ENCODE measurements around the gene ELAVL3. TPM values are rescaled to one million over a fixed set of nuclear protein-coding genes. Genes with fewer than 3 reads are reported as not detected.

ELAVL3 gene
- total and polyA plus RNA-seq, 2 of the 8 experiments (the other 6 are each of a cell fraction or from before 2014, with no cell fraction given), result 0.80 to 1.0 TPM

DNA sequence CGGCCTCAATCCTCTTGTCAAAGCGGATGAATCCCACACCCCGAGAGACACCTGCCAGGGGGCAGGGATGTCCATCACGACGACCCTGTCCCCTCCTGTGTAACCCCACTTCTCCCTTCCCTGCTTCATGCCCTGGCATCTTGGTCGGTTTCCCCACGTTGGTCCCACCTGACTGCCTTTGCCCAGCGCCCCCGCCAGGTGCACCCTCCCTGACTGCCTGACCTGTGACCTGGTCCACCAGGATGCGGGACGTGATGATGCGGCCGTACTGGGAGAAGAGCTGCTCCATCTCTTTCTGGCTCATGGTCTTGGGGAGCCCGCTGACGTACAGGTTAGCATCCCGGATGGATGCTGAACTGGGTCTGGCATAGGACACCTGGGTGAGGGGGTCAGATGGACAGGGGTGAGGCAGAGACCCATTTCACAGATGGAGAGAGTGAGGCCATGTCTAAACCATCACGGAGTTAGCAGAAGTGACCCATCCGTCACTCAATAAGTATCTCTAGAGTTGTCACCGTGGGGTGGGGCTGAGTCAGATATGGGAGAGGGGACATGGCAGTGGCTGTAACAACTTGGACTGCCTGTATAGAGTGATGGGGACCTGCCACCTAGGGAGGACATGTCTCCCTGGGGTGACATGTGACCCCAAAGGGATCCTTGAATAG is 22.5 kb downstream of the ELAVL3 start (continued):
- TF ChIP-seq EP300 (IDR thresholded peaks at IDR 0.05; ENCODE audit: borderline replicate concordance in 1 of 2, low read depth in 2 of 2, low read length in 2 of 2), result no peak
- TF ChIP-seq, protein P1, sequence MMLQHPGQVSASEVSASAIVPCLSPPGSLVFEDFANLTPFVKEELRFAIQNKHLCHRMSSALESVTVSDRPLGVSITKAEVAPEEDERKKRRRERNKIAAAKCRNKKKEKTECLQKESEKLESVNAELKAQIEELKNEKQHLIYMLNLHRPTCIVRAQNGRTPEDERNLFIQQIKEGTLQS (IDR thresholded peaks at IDR 0.05; ENCODE audit: insufficient read depth, low read depth, low read length), result no peak
- TF ChIP-seq CHD2 (IDR thresholded peaks at IDR 0.05; ENCODE audit: low read length), result no peak
